ENCODE measurements around the gene CYP11A1. TPM values are rescaled to one million over a fixed set of nuclear protein-coding genes. Genes with fewer than 3 reads are reported as not detected.

The CYP11A1 gene
- total RNA-seq: 0.64 and 0.86 TPM in 2 replicates

GRCh38 chr15:74367296-74367854 lies at the start of gene CYP11A1:
TSS of gene CYP11A1 (minus strand) at chr15:74367646. CDS start at chr15:74367585, 61 bp downstream.
- TF ChIP-seq CTCF (IDR thresholded peaks at IDR 0.05; ENCODE audit: insufficient read depth, low read depth, low read length): no peak
- H3K4me3 ChIP-seq (ENCODE audit: low read depth, low read length): no peak within 1 kb of the TSS
- DNase-seq (ENCODE audit: low read depth): no peak

GRCh38 chr15:74417225-74417624 lies 49.8 kb upstream of the CYP11A1 start:
- no peak for TF ChIP-seq CTCF (IDR thresholded peaks at IDR 0.05; ENCODE audit: insufficient read depth, low read depth, low read length)
- no peak overlapping the region for H3K4me3 ChIP-seq (ENCODE audit: low read depth, low read length)
- peak; percentile 36 for DNase-seq (ENCODE audit: low read depth)

GRCh38 chr15:74415966-74416916 lies 48.8 kb upstream of the CYP11A1 start:
- no peak for TF ChIP-seq CTCF (IDR thresholded peaks at IDR 0.05; ENCODE audit: insufficient read depth, low read depth, low read length)
- no peak for DNase-seq (ENCODE audit: low read depth)
- H3K4me3 ChIP-seq (ENCODE audit: low read depth, low read length): no peak overlapping the region

GRCh38 chr15:74414603-74415338 lies 47.3 kb upstream of the CYP11A1 start:
- no peak for DNase-seq (ENCODE audit: low read depth)
- no peak for TF ChIP-seq CTCF (IDR thresholded peaks at IDR 0.05; ENCODE audit: insufficient read depth, low read depth, low read length)
- no peak overlapping the region for H3K4me3 ChIP-seq (ENCODE audit: low read depth, low read length)

- H3K4me3 ChIP-seq (ENCODE audit: low read depth, low read length): no peak overlapping the region
- no peak for TF ChIP-seq CTCF (IDR thresholded peaks at IDR 0.05; ENCODE audit: insufficient read depth, low read depth, low read length)
- DNase-seq (ENCODE audit: low read depth): no peak
Observed at GRCh38 chr15:74414081-74414580, 46.7 kb upstream of the CYP11A1 start.

- TF ChIP-seq CTCF (IDR thresholded peaks at IDR 0.05; ENCODE audit: insufficient read depth, low read depth, low read length): no peak
- no peak overlapping the region for H3K4me3 ChIP-seq (ENCODE audit: low read depth, low read length)
- no peak for DNase-seq (ENCODE audit: low read depth)
Observed at GRCh38 chr15:74413350-74414080, 46.1 kb upstream of the CYP11A1 start.

All from fibroblast of villous mesenchyme (primary cell).